Activated T-cell treated with anti-CD3 and anti-CD28 coated beads for 48 hours (primary cell): ENCODE data around the gene ARHGEF11.
"Not testable (repeated sequence)": the region's sequence is repeated elsewhere in the genome, so short reads cannot be mapped to it uniquely, and the experiment has no call there.

Source experiments
- DNase-seq: peaks from one replicate; pipeline ENCODE4 v3.0.0-alpha.2; 2020; ENCODE audit warnings: low read depth

Gene ARHGEF11

DNA sequence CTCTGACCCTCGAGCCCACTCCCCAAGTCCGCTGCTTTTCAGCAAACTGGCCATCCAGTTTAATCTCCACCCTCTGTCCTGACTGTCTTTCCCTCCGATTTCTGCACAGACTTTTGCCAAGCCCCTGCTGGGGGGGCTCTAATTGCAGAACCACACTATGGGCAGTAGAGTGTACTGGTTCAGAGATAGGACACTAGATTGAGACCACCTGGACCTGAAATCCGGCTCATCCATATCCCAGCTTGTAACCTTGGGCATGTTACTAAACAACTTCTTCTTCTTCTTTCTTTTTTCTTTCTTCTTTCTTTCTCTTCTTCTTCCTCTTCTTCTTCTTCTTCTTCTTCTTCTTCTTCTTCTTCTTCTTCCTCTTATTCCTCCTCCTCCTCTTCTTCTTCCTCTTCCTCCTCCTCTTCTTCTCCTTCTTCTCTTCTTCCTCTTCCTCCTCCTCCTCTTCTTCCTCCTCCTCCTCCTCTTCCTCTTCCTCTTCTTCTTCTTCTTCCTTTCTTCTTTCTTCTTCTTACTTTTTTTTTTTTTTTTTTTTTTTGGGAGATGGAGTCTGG lies 117.4 kb downstream of the ARHGEF11 start:
- DNase-seq, result no peak

- DNase-seq, result peak; percentile 70
Measured at GRCh38 chr1:156927215-156928042, 118.1 kb downstream of the ARHGEF11 start.

- not testable (repeated sequence) for DNase-seq
Measured at GRCh38 chr1:156926695-156927094, 118.8 kb downstream of the ARHGEF11 start.

DNA sequence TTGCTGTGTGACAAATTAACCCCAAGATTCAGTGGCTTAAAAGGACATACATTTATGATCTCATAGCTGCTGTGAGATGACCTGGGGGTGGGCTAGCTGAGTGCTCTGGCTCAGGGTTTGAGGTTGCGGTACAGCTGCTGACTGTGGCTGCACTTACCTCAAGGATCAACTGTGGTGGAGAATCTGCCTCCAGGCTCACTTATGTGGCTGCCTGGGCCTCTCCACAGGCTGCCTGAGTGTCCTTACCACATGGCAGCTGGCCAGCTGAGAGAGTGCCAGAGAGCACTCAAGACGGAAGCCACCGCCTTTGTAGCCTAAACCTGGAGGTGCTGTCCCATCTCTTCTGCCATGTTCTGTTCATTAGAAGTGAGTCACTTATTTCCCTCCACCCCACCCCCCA lies 119.4 kb downstream of the ARHGEF11 start:
- DNase-seq, result peak; percentile 60

GRCh38 chr1:156925154-156926010 lies 120.2 kb downstream of the ARHGEF11 start:
- no peak for DNase-seq

DNA sequence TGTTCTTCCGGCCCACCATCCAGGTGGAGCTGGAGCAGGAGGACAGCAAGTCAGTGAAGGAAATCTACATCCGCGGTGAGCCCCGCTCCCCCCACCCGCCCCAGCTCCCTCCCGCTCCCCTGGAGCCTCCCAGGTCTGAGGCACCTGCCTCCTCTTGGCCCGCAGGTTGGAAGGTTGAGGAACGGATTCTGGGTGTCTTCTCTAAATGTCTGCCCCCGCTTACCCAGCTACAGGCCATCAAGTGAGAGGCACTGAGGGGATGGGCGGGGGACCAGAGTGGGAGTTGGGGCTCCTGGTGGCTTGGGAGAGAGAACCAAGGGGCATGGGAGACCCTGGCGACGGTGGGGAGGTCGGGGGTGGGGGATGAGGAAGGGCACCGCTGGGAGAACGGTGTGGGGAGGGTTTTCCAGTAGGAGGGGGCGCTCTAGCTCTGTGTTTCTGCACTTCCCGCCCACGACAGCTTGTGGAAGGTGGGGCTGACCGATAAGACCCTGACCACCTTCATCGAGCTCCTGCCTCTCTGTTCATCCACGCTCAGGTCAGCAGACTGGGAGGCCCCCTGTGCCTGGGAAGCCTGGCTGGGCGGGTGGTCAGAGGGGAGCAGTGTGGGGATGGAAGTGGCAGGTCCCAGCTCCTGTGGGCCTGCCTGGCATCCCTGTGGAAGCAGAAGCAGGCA lies 120.9 kb downstream of the ARHGEF11 start:
- DNase-seq, result no peak

DNA sequence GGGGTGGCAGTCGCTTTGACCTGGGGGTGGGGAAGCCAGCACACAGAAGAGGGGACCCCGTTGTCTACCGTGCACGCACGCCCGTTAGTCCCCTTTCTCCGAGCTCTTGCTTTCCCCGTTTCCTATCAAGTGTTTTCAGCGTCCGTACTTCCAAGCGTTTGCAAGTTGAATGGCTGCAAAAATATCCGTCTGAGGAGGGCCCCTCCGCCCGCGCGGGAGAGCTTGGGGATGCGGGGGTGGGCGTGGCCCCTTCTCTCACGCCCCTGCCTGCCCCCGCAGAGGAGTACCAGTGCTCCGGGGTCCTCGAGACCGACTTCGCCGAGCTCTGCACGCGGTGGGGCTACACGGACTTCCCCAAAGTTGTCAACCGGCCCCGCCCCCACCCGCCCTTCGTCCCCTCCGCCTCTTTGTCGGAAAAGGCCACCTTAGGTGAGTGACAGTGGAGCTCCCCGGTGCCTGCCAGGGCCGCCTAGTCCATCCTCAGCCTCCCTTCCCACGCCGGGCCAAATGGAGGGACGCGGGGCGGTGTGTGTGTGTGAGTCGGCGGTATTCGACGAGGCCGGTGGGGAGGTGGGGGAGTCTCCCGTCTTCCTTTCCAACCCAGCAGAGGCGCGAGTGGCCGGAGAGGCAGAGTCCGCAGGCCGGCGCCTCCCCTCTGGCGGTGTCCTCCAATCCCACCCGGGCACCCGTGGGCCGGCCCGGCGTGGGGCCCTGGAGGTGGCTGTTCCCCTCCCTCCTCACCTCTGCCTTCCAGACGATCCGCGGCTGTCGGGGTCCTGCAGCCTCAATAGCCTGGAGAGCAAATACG lies 121.7 kb downstream of the ARHGEF11 start:
- no peak for DNase-seq

- no peak for DNase-seq
Measured at GRCh38 chr1:156922986-156923669, 122.4 kb downstream of the ARHGEF11 start.

GRCh38 chr1:156921053-156921529 lies 124.5 kb downstream of the ARHGEF11 start:
- no peak for DNase-seq

GRCh38 chr1:156920233-156921052 lies 125.1 kb downstream of the ARHGEF11 start, which contains the start of gene LRRC71:
Gene LRRC71 (plus strand): TSS chr1:156920632. CDS start chr1:156920804, 172 bp downstream.
- DNase-seq, result peak; percentile 83

GRCh38 chr1:156914440-156914856 lies 131.1 kb downstream of the ARHGEF11 start:
- no peak for DNase-seq

- DNase-seq, result no peak
Measured at GRCh38 chr1:156913809-156914387, 131.6 kb downstream of the ARHGEF11 start.

- no peak for DNase-seq
Measured at GRCh38 chr1:156912861-156913808, 132.4 kb downstream of the ARHGEF11 start.

DNA sequence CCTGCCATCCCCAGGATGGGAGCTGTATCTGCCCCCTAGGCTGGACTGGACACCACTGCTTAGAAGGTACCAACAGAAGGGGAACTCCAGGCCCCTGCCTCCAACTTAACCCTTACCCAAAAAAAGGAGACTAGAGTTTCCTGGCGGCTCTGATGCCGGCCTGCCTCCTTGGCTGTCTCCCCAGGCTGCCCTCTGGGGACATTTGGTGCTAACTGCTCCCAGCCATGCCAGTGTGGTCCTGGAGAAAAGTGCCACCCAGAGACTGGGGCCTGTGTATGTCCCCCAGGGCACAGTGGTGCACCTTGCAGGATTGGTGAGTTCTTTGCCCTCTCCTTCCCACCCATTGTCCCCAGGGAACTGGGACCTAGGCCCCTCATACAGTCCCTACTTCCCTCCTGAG lies 133.2 kb downstream of the ARHGEF11 start:
- no peak for DNase-seq

GRCh38 chr1:156911577-156912298 lies 133.8 kb downstream of the ARHGEF11 start:
- no peak for DNase-seq

DNA sequence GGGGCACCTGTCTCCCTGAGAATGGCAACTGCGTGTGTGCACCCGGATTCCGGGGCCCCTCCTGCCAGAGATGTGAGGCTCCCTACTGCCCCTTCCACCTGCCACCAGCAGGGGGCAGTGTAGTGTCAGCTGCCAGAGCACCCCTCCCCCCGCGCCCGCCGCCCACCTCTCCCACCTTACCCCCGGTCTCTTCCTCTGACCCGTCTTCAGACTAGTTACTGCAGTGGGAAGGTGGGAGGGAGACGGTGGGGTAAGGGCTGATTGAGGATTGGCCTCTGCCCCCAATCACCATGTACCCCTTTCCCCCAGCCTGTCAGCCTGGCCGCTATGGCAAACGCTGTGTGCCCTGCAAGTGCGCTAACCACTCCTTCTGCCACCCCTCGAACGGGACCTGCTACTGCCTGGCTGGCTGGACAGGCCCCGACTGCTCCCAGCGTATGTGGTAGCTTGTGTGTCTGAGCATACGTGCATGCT lies 135.2 kb downstream of the ARHGEF11 start:
- peak; percentile 62 for DNase-seq

DNA sequence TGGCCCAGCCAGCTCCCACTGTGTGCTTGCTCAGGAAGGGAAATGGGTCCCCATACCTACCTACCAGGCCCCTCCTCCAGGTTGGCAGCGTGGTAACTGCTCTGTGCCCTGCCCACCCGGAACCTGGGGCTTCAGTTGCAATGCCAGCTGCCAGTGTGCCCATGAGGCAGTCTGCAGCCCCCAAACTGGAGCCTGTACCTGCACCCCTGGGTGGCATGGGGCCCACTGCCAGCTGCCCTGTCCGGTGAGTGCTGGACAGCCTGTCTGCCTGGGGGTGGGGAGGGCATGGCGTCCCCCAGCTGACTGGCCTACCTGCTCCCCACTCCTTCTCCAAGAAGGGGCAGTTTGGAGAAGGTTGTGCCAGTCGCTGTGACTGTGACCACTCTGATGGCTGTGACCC lies 135.9 kb downstream of the ARHGEF11 start:
- no peak for DNase-seq
